Transverse colon (tissue), 4 donors: Measurements from ENCODE around the gene AGTRAP. TPM values are rescaled to one million over a fixed set of nuclear protein-coding genes. Genes with fewer than 3 reads are reported as not detected.

Experiments
- DNase-seq: peaks from one replicate; pipeline ENCODE4 v3.0.0-alpha.2; 2019
- H3K27ac ChIP-seq, 4 donors: fragments of 200-600 bp; sonication (generic); 2 replicates each; pipeline ENCODE4 v1.5.1; 2016 to 2018; ENCODE audit warnings: inconsistent platforms in 4 of 4
- H3K27me3 ChIP-seq: fragments of 200-600 bp; sonication (generic); 2 replicates; pipeline ENCODE4 v1.5.1; 2017; ENCODE audit warnings: inconsistent platforms
- H3K36me3 ChIP-seq, 4 donors: fragments of 200-600 bp; sonication (generic); 2 replicates each; pipeline ENCODE4 v1.5.1; 2017 to 2019; ENCODE audit warnings: inconsistent platforms in 4 of 4
- H3K4me1 ChIP-seq, 4 donors: fragments of 200-600 bp; sonication (generic); 2 replicates each; pipeline ENCODE4 v1.5.1; 2017 to 2020; ENCODE audit warnings: inconsistent platforms in 4 of 4
- H3K4me3 ChIP-seq, 4 donors: fragments of 200-600 bp; sonication (generic); 1 replicate in 1 of 4; 2 replicates in 3 of 4; pipeline versions ENCODE4 v1.5.1 to v1.6.1; 2017 to 2019; ENCODE audit warnings: inconsistent platforms in 4 of 4
- H3K9me3 ChIP-seq, 2 donors: fragments of 200-600 bp; sonication (generic); 2 replicates each; pipeline ENCODE4 v1.5.1; 2017 to 2019; ENCODE audit warnings: inconsistent platforms in 2 of 2
- EP300 ChIP-seq: sonication (generic); formaldehyde crosslinking; IDR thresholded peaks from one replicate; pipeline ENCODE4 v1.6.1; 2017; ENCODE audit warnings: antibody characterized with exemption, low read depth
- POLR2A ChIP-seq: fragments of 450-650 bp; IDR thresholded peaks from one replicate; pipeline ENCODE4 v1.6.1; 2016; ENCODE audit warnings: antibody characterized with exemption, mild to moderate bottlenecking, moderate library complexity
- POLR2AphosphoS5 ChIP-seq, 3 donors: sonication (generic); formaldehyde crosslinking; IDR thresholded peaks; one replicate each; pipeline ENCODE4 v1.6.1; 2016; ENCODE audit warnings: antibody characterized with exemption in 3 of 3
- WGBS, 2 donors: methylation state at CpG; one replicate each; pipeline ENCODE4 v1.1.5; 2018; ENCODE audit warnings: low coverage in 1 of 2; 5-methylcytosine and 5-hydroxymethylcytosine counted together
- in situ Hi-C, 4 donors: fragments of 200-750 bp; cut with MboI; loops; one replicate each; pipeline versions ENCODE4 v1.15.0 to v1.15.1; 2017; ENCODE audit warnings: low sequenced_read_pairs in 3 of 4, low pct_ligation_motif_present in 1 of 4, low pct_unique_long_range_greater_than_20kb in 1 of 4
- intact Hi-C: fragments of 100-400 bp; cut with DNase I; formaldehyde crosslinking; loops from one replicate; pipeline ENCODE4 v1.15.1; 2023; ENCODE audit warnings: low total_unique reads
- total RNA-seq, 4 donors: library from RNA; depleted of rRNA; stranded (reverse); fragments of >200 nt; gene quantifications; one replicate each; pipeline ENCODE4 v1.1.0, GENCODE V29; 2016
- TF ChIP-seq, protein P1 (sequence below), 5 experiments: fragments of 200-600 bp in 3 of 5; fragments of 450-650 bp in 2 of 5; sonication (generic) in 3 of 5; IDR thresholded peaks; 1 replicate in 2 of 5; 2 replicates in 3 of 5; pipeline ENCODE4 v1.5.1; 2016 to 2017; ENCODE audit warnings: antibody characterized with exemption in 5 of 5, inconsistent platforms in 3 of 5, mild to moderate bottlenecking in 2 of 5, moderate library complexity in 1 of 5

Gene AGTRAP
- total RNA-seq, 4 donors from 2014 or later = 1.2 to 27.0 (median 22.7) TPM

GRCh38 chr1:11749996-11750395 is 14.1 kb downstream of the AGTRAP start:
- TF ChIP-seq POLR2AphosphoS5 (IDR thresholded peaks at IDR 0.05) = no peak
- no peak for TF ChIP-seq POLR2A
- TF ChIP-seq EP300 = no peak
- TF ChIP-seq, protein P1, sequence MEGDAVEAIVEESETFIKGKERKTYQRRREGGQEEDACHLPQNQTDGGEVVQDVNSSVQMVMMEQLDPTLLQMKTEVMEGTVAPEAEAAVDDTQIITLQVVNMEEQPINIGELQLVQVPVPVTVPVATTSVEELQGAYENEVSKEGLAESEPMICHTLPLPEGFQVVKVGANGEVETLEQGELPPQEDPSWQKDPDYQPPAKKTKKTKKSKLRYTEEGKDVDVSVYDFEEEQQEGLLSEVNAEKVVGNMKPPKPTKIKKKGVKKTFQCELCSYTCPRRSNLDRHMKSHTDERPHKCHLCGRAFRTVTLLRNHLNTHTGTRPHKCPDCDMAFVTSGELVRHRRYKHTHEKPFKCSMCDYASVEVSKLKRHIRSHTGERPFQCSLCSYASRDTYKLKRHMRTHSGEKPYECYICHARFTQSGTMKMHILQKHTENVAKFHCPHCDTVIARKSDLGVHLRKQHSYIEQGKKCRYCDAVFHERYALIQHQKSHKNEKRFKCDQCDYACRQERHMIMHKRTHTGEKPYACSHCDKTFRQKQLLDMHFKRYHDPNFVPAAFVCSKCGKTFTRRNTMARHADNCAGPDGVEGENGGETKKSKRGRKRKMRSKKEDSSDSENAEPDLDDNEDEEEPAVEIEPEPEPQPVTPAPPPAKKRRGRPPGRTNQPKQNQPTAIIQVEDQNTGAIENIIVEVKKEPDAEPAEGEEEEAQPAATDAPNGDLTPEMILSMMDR (IDR thresholded peaks at IDR 0.05) = no peak
- Histone ChIP-seq H3K4me3 (no peak overlapping the region), H3K4me1 (no peaks in the 10 kb centered on the region), H3K27ac (no peak overlapping the region), H3K27me3 (peaks cover 2% of the 10 kb centered on the region), H3K36me3 (peaks cover 0 to 7% (median 0%) of the 10 kb centered on the region in 4 donors), H3K9me3 (no peaks in the 10 kb centered on the region)
- in situ Hi-C loops (no loop called here), intact Hi-C loops (no loop called here)
- WGBS, 2 donors = 95% methylated on average over 15 of the region's 15 CpGs; no CpG with 5 or more reads in 1 of the 2 donors
- DNase-seq = no peak

DNA sequence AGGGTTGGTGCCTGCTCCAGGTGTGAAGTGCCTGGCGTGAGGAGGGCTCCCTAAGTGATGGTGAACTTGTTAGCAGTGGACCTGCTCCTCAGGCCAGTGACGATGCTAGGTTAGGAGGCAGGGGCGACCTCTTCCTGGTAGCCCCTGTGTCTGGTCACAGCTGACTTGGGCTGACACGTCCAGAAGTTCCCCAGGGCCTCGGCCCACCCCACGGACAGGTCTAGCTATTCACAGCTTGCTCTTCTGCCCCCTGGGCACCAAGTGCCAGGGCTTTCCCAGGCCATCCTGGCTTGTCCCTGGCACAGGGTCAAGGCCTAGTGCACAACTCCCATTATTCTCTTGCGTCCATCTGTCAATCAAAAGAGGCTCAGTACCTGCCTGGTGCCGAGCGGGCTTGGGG is 15.2 kb downstream of the AGTRAP start:
- 91% methylated on average over 7 of the region's 9 CpGs; no CpG with 5 or more reads in 1 of the 2 donors for WGBS, 2 donors
- Histone ChIP-seq H3K4me3 (no peak overlapping the region), H3K4me1 (no peaks in the 10 kb centered on the region), H3K36me3 (peaks cover 0 to 3% (median 0%) of the 10 kb centered on the region in 4 donors), H3K27ac (no peak overlapping the region), H3K27me3 (peaks cover 7% of the 10 kb centered on the region), H3K9me3 (no peaks in the 10 kb centered on the region)
- TF ChIP-seq, protein P1 (IDR thresholded peaks at IDR 0.05) = no peak
- TF ChIP-seq POLR2A (no peak), POLR2AphosphoS5 (IDR thresholded peaks at IDR 0.05) (no peak), EP300 (no peak)
- DNase-seq = no peak
- intact Hi-C loops (no loop called here), in situ Hi-C loops (no loop called here)

GRCh38 chr1:11752359-11753088 is 16.6 kb downstream of the AGTRAP start:
- no peak overlapping the region for H3K27ac ChIP-seq
- in situ Hi-C loops = no loop called here
- intact Hi-C loops = no loop called here

GRCh38 chr1:11753555-11754208 is 17.7 kb downstream of the AGTRAP start:
- DNase-seq = no peak
- no peaks in the 10 kb centered on the region for H3K9me3 ChIP-seq
- H3K4me3 ChIP-seq = no peak overlapping the region
- in situ Hi-C loops (no loop called here), intact Hi-C loops (no loop called here)
- 63 to 65% methylated on average over 2 to 7 of the region's 7 CpGs for WGBS, 2 donors
- no peaks in the 10 kb centered on the region for H3K4me1 ChIP-seq
- no peaks in the 10 kb centered on the region for H3K36me3 ChIP-seq
- H3K27ac ChIP-seq = no peak overlapping the region
- peaks cover 7% of the 10 kb centered on the region for H3K27me3 ChIP-seq
- no peak for TF ChIP-seq POLR2A
- TF ChIP-seq POLR2AphosphoS5 (IDR thresholded peaks at IDR 0.05) = no peak
- TF ChIP-seq EP300 = no peak
- TF ChIP-seq, protein P1 (IDR thresholded peaks at IDR 0.05) = no peak

More at GRCh38 chr1:11752359-11753088, 16.6 kb downstream of the AGTRAP start:
- Histone ChIP-seq H3K36me3 (no peaks in the 10 kb centered on the region), H3K9me3 (no peaks in the 10 kb centered on the region), H3K4me3 (no peak overlapping the region), H3K27me3 (peaks cover 7% of the 10 kb centered on the region), H3K4me1 (no peaks in the 10 kb centered on the region)
- WGBS, 2 donors = 25 to 60% methylated on average over 4 to 17 of the region's 17 CpGs
- TF ChIP-seq EP300 (no peak), POLR2AphosphoS5 (IDR thresholded peaks at IDR 0.05) (no peak), POLR2A (no peak)
- TF ChIP-seq, protein P1 (IDR thresholded peaks at IDR 0.05) = no peak
- DNase-seq = no peak
